GM18907 (cell line): ENCODE results near the gene ALK.

Source experiments
- ATAC-seq: cut with Tn5 transposase; IDR thresholded peaks from one replicate; pipeline ENCODE4 v1.9.1; 2021; ENCODE audit warnings: mild to moderate bottlenecking, moderate library complexity; ENCODE audit not compliant: unreplicated experiment

The ALK gene

DNA sequence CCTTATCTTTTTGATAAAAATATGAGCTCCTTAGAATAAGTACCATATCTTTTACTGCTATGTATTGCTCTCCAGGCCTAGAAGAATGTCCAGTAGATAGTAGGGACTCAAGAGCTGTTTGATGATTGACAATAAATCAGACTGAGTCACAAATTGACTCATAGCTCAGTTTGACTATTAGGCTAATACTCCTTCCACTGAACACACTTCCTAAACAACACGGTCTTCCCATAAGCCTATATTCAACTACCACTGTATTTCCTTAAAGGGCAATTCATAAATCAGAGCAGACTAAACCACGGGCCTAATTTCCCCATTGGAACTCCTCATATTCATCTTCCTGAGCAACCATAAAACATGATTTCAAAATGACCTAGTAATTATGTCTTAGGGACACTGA is 258.5 kb downstream of the ALK start:
- ATAC-seq, result no peak

DNA sequence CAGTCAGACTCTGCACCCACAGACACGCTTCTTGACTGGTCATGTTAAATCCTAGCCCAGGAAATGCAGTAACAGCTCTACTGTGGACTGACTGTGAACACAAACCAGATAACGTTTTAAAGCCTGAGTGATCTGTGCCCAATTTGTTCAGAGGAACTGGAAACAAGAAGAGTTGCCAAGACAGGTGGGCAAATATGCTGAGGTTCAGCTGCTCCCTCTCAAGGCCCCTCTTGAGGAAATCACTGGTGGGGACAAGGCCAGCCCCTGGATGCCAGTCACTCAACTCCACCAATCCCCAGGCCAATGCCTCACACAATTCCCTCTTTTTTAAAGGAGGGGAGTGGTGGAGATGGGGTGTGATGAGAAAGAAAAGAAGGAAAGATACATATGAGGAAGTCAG is 261.2 kb downstream of the ALK start:
- no peak for ATAC-seq

DNA sequence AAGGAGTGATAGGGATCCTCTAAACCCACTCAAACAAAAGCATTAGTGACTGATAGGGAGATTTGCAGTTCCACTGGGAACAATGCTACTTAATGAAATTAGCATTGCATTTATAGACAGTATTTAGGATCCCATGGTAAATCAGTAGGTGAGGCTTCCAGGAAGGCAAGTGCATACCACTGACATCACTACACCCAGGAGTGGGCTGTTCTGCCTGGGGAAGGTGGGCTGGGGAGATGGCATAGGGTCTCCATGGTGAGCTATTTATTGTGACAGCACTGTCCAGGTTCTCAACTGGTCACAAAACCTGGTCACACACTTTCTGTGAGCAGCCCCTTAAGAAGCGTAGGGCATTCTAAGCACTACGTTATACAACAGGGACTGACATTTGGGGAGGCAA is 262.2 kb downstream of the ALK start:
- no peak for ATAC-seq

DNA sequence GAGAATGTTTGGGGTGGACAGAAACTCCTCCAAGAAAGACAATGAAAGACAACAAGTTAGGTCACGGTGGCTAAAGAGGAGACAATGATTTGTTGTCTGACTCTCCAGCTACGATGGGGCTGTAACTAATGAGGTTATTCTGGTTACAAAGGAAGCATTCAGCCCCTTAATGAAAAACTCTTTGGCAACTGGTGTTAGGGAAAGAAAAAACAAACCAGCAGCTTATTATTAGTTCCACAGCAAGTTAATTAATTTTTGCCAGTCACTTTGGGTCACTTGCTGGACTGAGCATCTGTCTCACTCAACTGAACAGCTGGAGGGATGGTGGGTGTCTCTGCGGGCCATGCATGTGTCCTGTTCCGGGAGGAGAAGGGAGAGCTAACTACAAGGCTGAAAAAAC is 263.7 kb downstream of the ALK start:
- no peak for ATAC-seq

DNA sequence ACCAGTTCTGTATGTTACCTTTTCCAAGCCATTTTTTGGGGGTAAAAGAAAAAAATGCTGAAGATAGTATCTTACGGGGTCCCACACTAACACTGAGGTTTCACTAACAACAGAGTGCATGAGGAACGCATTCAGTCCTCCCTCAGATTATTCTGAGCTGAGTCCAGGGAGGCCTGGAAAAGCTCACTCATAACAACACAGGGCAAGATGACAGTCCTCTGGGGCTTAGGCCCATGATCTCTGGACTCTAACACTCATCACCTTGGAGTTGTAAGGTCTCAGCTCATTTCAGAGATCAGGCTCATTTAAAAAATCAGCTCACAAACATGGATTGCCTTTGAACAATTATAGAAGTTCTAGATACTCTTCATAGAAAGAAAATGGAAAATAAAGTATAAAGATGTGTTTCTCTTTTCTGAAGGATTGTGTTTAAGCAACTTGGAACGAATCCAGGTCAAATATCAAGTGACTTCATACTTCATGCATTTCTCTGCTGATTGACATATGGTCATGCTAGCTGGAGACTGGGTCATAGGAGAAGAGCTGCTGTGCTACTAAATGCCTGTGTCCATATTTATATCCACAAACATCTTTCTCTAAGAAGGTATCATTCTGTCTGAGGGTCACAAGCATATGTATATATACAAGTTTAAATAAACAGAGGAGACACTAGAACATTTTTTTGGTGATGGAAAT is 265.8 kb downstream of the ALK start:
- no peak for ATAC-seq

DNA sequence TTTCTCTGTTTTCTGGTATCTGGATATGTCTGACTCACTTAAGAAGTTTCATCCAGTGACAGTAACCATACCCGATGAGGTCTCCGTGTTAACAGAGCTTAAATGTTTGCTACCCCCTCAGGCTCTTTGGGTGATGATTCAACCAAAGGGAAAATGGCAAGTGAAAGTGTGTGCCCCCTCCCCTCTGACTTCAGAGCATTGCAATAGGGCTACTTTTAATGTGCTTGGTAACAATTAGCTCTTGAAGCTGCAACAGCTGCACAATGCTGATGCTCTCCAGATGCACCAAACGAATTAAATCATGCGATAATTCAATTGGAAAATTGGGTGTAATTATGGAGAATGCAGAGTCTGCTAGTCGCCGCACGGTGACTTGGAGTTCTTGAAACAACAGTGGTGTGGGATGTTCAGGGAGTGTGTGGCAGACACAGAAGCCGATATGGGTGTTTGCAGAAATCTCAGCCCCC is 270.7 kb downstream of the ALK start:
- ATAC-seq, result no peak

DNA sequence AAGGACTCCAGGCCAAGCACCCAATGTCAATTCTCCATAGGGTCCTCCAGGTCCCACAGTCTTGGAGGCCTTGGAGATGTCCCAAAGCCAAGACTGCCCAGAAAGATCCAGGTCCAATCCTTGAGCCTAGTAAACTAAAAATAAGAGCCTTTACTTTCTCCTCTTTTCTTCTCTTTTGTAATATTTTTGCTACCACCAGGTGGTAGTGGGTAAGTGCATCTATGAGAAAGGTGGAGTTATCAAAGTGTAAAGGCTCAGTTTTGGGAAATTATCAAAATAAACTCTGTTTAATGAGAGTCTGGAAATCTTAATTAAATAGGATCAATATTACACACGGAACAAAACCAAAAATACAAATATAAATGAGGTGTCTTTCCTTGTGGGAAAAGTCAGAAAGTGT is 276.4 kb downstream of the ALK start:
- ATAC-seq, result no peak

DNA sequence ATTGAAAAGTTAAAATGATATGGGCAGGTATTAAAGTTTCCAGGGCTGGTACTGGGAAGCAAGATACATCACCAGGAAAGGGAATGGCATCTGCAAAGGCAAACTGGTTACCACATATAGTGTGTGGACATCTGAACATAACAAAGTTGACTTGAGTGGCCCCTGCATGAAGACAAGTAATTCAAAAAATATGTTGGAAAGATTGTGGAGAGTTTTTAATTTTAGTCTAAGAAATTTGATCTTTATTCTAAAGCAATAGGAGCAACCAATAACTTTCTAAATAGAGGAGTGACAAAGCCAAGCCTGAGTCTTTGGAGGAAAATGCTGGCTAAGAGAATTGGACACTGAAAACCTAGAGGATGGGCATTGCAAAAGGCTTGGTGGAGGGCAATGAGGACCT is 278.2 kb downstream of the ALK start:
- ATAC-seq, result no peak

DNA sequence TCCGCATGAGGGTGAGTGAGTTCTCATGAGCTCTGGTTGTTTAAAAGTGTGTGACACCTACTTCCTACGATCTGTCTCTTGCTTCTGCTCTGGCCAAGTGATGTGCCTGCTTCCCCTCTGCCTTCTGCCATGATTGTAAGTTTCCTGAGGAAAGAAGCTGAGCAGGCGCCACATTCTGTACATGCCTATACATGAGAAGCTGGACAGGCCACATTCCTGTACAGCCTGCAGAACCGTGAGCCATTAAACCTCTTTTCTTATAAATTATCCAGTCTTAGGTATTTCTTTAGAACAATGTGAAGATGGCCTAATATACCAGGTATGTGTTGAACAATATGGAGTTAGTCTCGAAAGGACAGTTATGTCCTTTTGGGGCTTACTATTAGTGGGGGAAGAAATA is 281.0 kb downstream of the ALK start:
- no peak for ATAC-seq

DNA sequence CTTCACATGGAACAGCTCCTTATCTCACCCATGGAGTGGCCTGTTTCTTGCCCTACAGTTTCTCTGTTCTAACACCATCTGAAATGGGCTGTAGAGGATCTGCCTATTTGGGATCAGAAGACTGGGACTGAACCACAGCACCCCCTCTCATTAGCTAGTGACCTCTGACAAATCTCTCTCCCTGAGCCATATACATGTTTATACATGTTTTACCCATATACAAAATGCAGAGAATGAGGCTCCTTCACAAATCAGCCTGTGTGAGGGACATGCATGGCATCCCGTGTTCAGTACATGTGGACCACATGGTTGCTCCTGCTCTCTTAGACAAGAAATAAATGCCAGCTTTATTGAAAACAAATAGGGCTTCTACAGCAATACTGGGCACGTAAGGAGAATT is 282.7 kb downstream of the ALK start:
- no peak for ATAC-seq

DNA sequence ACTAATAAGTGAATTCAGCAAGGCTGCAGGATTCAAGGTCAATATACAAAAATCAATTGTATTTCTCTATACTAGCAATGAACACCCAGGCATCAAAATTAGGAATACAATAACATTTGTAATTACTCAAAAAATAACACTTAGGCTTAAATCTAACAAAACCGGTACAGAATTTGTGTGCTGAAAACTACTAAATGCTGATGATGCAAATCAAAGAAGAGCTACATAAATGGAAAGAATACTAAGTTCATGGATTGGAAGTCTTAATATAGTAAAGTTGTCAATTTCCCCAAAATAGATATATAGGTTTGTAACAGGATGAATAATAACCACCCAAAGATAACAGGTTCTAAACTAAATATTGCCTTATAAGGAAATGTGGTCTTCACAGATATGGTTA is 286.5 kb downstream of the ALK start:
- ATAC-seq, result no peak

DNA sequence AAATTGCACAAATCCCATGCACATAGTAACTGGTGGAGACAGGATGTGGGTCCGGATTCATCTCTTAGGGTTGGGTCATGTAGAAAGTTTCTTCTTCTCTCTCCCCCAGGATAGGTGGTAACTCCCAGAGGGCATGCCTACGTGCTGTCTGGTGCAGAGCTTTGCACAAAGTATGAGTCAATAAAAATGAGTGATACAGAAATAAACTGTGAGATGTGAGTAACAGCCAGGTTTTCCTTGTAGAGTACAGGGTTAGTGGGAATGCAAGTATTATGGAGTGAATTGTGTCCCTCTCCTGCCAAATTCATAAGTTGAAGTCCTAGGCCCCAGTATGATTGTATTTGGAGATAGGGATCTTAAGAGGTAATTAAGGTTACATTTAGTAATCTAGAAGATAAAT is 289.4 kb downstream of the ALK start:
- no peak for ATAC-seq

DNA sequence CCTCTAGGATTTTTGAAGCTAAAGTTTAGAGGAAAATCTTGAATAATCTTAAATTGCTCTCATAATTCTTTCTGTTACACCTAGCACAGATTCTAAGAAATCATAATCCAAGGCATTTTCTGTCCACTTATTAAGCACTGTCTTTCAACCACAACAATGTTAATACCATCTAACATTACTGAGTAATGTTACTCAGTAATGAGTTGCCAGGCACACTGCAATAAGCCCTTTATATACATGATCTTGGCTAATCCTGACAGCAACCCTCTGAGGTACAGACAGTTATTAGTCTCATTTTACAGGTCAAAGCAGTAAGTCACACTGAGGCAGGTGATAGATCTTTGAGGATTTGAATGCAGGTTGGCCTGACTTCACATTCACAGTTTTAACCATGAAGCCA is 291.9 kb downstream of the ALK start:
- no peak for ATAC-seq

DNA sequence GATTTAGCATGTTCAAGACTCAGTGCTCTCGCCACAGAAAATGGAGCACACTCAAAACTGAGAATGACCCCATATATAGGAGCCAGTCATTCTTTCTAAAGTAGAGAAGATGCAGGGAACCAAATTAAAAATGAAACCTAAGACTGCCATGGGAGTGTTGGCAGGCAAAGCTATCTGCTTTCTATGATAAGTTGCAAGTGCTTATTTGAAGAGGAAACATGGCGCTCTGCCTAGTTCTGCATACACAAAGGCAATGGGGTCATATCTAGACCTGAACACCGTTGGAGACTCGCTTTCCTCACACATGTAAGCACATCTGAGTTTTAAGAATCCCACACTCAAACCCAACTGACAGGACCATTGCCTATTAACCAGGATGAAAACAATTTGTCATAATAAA is 292.5 kb downstream of the ALK start:
- no peak for ATAC-seq

DNA sequence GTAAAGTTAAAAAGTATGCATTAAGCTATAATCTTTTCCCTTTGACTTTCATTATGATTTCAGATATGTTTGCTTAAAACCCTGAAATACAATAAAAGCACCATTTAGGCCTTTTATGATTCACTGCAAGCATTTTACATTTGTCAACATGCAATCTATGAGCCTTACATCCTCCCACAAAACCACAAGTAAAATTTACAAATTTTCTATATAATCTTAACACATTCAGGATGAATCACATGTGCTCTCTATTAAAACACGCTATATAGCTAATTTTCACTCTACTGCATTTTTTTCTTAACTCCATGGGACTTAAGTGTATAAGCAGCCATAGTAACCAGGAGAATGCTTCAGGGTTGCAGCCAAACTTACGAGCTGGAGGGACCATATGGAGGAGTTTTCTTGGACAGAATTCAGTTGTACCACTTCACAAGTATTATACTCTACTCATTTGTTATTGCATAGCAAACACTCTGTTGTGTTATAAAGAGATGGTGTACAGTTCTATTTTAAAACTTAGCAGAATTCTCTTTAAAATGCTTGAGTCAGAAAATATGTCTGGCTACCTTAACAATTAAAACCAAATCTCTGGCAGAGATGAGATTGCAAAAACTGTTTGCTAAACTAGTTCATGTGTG is 293.2 kb downstream of the ALK start:
- ATAC-seq, result no peak

DNA sequence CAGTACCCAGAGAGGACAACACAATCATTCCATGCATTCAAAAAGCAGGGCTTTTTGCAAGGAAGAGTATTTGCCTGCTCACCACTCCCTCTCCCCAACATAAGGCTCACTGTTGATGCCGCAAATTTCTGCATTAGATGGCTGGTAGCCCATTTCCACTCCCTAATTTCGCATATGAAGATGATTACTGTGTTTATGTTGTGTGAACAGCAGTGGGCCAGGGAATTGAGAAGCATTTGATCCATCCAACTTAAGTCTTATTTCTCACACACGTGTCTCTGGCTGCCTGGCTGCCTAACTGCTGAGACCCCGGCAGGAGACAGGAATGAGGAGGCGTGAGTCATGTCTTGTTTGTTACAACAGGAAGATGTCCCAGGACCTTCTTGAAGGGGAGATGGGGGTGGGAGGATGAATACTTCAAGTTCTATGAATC is 294.1 kb downstream of the ALK start:
- ATAC-seq, result no peak

DNA sequence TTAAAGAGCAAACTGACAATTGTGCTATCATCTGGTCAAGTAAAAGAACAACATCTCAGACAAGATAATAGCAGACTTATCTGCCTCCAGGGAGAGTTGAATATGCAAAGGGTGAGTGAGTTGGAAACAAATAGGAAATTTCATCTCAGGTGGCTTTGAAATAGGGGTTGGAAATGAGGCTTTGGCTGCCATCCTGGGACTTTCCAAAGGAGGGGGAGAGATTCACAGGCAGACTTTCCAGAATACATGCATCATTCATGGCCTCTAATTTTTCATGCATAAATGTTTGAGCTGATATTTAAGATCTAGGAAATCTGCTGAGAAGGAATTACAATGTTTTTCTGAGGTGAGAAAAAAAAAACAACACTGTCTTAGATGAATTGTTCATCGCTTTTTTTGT is 300.5 kb downstream of the ALK start:
- no peak for ATAC-seq

DNA sequence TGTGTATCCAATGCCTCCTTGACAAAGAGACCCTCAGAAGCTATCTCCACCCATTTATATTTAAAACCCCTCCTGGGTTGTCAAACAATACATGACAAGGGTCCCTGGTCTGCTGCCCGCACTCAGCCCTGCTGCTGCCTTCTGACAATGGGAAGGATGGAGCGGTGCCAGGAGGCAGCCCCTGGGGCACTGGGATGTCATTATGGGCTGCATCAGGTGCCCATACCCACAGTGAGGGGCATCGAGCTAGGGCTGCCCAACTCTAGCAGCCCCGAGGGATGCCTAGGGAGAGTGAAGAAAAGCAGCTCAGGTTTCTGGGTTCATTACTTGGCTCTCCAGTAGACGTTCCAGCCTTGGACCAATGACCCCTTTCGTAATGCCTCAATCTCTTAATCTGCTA is 301.7 kb downstream of the ALK start:
- no peak for ATAC-seq

DNA sequence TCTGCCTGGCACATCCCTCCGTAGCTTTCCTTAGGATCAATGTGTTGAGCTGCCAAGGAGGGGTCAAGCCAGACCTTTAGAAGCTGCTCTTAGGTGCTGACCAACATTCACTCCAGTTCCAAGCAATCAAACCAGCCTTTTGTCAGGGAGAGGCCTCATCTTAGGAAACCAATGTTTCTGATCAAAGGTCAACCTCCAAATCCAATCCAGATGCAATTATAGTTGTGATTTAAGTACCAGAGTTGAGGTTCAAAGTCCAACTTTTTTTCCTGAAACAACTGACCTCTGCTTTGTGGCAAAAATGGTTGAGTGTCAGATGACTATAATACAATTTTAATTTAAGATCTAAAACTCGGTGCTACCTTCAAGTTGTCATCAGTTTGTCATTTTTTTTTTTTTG is 303.4 kb downstream of the ALK start:
- ATAC-seq, result no peak

DNA sequence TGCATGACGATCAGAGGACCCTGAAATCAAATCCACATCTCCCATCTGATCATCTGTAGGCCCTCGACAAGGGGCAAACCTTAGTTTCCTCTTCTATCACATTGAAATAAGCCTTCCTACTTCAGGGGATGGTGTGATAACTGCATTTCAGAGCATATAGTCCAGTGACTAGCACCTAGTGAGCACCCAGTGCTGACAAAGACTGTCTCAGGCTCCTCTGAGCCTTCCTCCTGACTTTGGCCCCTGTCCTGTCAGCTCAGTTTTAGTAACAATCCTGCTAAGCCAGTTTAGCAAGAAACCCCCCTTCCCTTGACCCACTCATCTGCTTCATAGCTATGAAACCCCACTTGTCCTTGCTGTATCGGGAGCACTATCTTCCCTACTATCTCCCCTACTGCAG is 304.0 kb downstream of the ALK start:
- ATAC-seq, result no peak

DNA sequence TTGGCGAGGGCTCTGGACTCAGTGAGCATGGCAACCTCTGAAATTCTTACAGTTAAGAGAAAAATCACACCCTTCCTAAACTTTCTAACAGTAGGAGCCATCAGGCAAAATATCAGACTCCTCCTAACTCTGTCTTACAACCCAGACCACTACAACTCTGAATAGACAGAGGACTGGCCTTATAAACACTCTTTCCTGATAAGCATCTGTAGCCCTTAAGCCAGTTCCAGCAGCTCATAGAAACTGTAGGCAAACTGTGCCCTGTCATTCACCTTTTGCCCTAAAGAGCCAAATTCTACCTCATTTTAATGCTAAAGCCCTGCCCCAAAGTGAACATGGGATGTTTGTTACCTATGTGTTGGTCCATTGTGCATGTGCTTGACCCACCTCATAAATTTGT is 304.8 kb downstream of the ALK start:
- no peak for ATAC-seq

DNA sequence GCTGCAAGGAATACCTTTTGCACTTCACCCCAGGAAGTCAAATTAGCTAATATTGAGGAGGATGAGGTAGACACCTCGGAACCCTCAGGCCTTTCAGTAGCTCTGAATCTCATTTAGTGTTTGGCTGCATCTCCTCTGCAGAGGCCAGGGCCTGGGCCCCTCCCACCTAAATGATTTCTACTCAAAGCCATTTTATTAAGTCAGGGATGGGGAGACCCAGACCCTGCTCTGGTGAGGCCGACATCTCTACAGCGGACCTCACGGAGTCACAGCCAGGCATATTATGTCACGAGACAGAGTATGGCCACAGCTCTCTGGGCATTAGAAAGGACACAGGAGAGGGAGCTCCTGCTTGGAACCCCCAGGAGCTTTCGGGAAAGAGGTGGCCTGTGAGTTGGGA is 305.5 kb downstream of the ALK start:
- ATAC-seq, result no peak

DNA sequence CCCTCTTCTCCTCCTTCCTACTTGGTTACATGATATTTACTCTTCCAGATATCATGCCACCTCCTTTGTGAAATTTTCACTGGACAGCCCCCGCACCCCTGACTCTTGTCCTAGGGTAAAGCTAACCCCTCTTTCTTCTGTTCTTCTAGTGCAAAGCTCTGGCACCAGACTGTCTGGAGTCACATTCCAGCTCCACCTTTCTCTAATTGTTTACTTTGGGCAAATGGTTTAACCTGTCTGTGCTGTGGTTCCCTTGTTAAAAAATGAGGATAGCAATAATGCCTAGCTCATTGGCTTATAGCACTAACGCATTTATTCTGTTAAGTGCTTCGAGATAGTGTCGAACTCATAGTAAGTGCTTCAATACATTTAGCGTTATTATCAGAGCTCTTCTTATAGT is 306.2 kb downstream of the ALK start:
- no peak for ATAC-seq
